Measurements from ENCODE around the gene CSF3R. TPM values are rescaled to one million over a fixed set of nuclear protein-coding genes. Genes with fewer than 3 reads are reported as not detected.
A peak's percentile ranks its signal among the peaks of the same experiment; 100 is the strongest.

CSF3R gene
- total RNA-seq, 1 donor from 2014 or later = 3.1 TPM

DNA sequence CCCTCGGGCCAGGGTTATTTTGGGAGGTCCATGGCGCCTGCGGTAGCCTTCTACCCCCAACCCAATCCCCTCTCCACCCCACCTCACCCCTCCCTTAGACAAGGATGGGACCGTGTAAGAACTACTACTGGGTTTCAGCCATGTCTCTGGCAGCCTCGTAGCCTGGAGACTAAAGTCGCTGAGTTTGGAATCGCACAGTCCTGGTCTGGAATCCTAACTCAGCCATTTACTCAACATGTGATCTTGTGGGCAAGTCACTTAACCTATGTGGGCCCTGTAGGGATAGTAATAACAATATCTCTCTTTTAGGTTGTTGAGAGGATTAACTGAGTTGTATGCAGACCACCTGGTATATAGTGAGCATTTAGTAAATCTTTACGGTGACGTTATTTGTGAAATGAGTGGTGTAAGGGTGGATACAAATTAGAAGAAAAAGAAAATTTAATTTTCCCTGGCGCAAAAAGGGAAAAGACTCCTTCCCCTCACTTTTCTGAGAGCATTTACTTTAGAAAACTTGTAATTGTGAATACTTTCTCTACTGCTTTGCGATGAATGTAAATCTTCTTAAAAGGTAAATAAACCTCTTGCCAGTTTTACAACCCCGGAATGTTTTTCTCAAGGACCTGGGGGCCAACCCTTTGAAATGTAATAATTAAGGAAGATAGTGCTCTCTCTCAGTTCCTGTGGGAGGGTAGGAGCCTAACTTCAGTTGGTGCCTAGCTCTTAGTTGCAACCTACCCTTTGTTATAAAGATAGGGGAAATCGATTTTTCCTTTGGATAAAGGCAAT lies 17.9 kb downstream of the CSF3R start:
- H3K4me3 ChIP-seq = peak overlapping the region; percentile 70 to 72
- H3K9me3 ChIP-seq = no peaks in the 10 kb centered on the region
- peak overlapping the region; percentile 87 to 90 for H3K27ac ChIP-seq
- no peak for DNase-seq (ENCODE audit: low spot score in 2 of 2)
- no peaks in the 10 kb centered on the region for H3K27me3 ChIP-seq
- H3K4me1 ChIP-seq = peaks cover 3 to 11% of the 10 kb centered on the region in 2 donors
- TF ChIP-seq, protein P1, sequence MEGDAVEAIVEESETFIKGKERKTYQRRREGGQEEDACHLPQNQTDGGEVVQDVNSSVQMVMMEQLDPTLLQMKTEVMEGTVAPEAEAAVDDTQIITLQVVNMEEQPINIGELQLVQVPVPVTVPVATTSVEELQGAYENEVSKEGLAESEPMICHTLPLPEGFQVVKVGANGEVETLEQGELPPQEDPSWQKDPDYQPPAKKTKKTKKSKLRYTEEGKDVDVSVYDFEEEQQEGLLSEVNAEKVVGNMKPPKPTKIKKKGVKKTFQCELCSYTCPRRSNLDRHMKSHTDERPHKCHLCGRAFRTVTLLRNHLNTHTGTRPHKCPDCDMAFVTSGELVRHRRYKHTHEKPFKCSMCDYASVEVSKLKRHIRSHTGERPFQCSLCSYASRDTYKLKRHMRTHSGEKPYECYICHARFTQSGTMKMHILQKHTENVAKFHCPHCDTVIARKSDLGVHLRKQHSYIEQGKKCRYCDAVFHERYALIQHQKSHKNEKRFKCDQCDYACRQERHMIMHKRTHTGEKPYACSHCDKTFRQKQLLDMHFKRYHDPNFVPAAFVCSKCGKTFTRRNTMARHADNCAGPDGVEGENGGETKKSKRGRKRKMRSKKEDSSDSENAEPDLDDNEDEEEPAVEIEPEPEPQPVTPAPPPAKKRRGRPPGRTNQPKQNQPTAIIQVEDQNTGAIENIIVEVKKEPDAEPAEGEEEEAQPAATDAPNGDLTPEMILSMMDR (IDR thresholded peaks at IDR 0.05) = no peak
- peaks cover 8 to 21% of the 10 kb centered on the region in 2 donors for H3K36me3 ChIP-seq
- intact Hi-C loops (cut with DNase I) = loop anchor here (2.0 kb wide), 1 partner anchor 14 kb away; the partner anchor contains the start of gene OSCP1

DNA sequence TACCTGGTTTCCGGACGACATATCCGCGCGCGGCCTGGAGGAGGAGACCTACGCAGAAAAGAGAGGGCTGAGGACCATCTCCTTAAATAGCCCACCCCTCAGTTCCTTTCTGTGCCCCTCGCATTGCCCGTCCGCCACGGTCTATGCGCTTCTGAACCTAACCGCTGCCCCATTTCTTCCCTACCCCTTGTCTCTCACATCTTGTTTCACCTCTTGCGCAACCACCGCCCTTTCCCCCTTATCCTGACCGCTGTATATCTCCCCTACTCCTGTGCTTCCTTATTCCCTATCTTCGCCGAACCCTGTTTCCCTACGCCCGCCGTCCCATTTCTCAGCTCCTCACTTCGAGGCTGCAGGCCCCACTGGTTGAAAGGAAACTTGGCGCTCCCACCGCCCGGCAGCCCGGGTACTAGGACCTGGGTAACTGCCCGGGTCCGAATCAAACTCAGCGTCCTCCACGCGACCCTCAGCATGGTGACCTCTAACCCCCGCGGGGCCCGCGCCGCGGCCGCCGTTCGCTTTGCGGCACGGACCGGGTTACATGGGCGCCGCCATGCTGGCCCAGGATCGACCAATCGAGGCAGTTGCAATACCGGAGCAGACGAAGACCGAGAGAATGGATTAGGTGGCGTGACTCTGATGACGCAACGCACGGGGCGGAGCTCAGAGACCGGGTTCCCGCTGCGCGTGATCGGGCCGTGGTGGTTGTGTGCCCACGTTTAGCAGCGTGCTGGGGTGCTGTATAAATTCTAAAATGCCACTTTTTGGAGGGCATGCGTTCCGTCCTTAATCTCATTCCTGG lies 18.7 kb downstream of the CSF3R start, which contains the start of gene MRPS15:
Gene MRPS15 (minus strand): TSS at position 582 of the 802 bp plus-strand sequence. CDS start 109 bp downstream, at position 473.
- H3K27me3 ChIP-seq = no peaks in the 10 kb centered on the region
- H3K4me3 ChIP-seq = peak within 1 kb of the TSS; percentile 70 to 72
- TF ChIP-seq, protein P1 (IDR thresholded peaks at IDR 0.05) = no peak
- intact Hi-C loops (cut with DNase I) = loop anchor here (2.0 kb wide), 1 partner anchor 13 kb away; the partner anchor contains the start of gene OSCP1
- H3K4me1 ChIP-seq = peaks cover 3 to 11% of the 10 kb centered on the region in 2 donors
- peak; percentile 87 to 97 for DNase-seq (ENCODE audit: low spot score in 2 of 2)
- H3K27ac ChIP-seq = peak within 1 kb of the TSS; percentile 87 to 90
- H3K36me3 ChIP-seq = peaks cover 10 to 29% of the 10 kb centered on the region in 2 donors
- H3K9me3 ChIP-seq = no peaks in the 10 kb centered on the region

DNA sequence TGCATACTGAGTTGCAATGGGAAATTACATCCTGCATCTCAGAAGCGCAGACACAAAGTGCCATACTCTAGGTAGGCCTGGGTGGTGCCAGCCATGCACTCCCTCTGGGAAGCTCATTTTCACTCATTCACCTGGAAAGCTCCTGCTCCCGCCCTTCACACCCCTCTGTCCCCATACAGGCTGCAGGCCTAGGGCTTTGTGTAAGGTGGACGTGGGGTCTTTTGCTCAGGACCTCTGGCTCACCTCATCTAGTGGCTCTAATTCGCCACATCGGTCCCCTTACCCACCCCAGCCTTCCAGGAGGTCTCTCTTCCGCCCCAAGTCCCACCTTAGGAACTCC lies 19.3 kb downstream of the CSF3R start:
- TF ChIP-seq, protein P1 (IDR thresholded peaks at IDR 0.05) = no peak
- H3K27ac ChIP-seq = peak overlapping the region in 1 of 2 donors; percentile 90
- H3K9me3 ChIP-seq = no peaks in the 10 kb centered on the region
- no peak for DNase-seq (ENCODE audit: low spot score in 2 of 2)
- H3K36me3 ChIP-seq = peaks cover 12 to 33% of the 10 kb centered on the region in 2 donors
- H3K27me3 ChIP-seq = no peaks in the 10 kb centered on the region
- intact Hi-C loops (cut with DNase I) = no loop called here
- H3K4me3 ChIP-seq = peak overlapping the region; percentile 70 to 72
- peaks cover 3 to 11% of the 10 kb centered on the region in 2 donors for H3K4me1 ChIP-seq

DNA sequence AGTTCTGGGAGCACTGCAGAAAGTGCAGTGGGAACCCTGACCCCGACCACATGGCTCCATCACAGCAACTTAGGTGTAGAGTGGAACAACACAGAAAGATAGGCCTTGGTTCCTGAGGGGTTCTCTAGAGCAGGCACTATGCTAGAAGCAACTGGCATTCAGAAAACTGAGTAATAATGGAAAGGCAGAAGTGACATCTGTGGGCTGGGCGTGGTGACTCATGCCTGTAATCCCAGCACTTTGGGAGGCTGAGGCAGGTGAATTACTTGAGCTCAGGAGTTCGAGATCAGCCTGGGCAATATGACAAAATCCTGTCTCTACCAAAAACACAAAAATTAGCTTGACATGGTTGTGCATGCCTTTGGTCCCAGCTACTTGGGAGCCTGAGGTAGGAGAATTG lies 23.8 kb downstream of the CSF3R start:
- H3K4me1 ChIP-seq = peaks cover 3 to 11% of the 10 kb centered on the region in 2 donors
- intact Hi-C loops (cut with DNase I) = loop anchor here (10.0 kb wide), 2 partner anchors 814 to 1556 kb away; partner anchors contain the start of genes PSMB2 and UTP11
- DNase-seq (ENCODE audit: low spot score in 2 of 2) = no peak
- H3K4me3 ChIP-seq = no peak overlapping the region
- H3K9me3 ChIP-seq = no peaks in the 10 kb centered on the region
- H3K36me3 ChIP-seq = peaks cover 36 to 67% of the 10 kb centered on the region in 2 donors
- TF ChIP-seq, protein P1 (IDR thresholded peaks at IDR 0.05) = no peak
- H3K27ac ChIP-seq = no peak overlapping the region
- H3K27me3 ChIP-seq = no peaks in the 10 kb centered on the region

DNA sequence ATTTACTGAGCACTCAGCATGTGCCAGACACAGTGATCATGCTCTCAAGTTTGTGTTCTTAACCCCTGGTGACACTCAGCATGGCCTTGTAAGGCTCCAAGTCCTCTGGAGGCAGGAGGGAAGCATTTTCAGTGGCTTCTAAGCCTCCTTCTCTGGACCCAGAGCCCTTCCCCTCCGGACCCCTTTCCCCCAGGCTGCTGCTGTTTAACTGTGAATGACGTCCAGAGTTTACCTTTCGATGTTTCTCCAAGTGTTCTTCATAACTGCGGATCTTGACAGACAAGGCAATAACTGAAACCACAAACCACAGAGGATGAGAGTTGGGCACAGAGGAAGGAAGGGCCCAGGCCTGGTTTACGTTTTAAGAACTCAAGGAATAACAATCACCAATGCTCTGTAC lies 25.0 kb downstream of the CSF3R start:
- TF ChIP-seq, protein P1 (IDR thresholded peaks at IDR 0.05) = no peak
- Histone ChIP-seq H3K4me1 (peaks cover 0 to under 1% of the 10 kb centered on the region in 2 donors), H3K27ac (no peak overlapping the region), H3K36me3 (peaks cover 36 to 67% of the 10 kb centered on the region in 2 donors), H3K4me3 (no peak overlapping the region), H3K27me3 (no peaks in the 10 kb centered on the region), H3K9me3 (no peaks in the 10 kb centered on the region)
- intact Hi-C loops (cut with DNase I) = loop anchor here (10.0 kb wide), 2 partner anchors 813 to 1557 kb away; partner anchors contain the start of genes PSMB2 and UTP11
- no peak for DNase-seq (ENCODE audit: low spot score in 2 of 2)

Measured in ascending aorta (tissue), 2 donors.